ENCODE measurements around the gene PIGC.

GRCh38 chr1:172485626-172486025, 41.8 kb upstream of the PIGC start:
- TF ChIP-seq, protein P1, sequence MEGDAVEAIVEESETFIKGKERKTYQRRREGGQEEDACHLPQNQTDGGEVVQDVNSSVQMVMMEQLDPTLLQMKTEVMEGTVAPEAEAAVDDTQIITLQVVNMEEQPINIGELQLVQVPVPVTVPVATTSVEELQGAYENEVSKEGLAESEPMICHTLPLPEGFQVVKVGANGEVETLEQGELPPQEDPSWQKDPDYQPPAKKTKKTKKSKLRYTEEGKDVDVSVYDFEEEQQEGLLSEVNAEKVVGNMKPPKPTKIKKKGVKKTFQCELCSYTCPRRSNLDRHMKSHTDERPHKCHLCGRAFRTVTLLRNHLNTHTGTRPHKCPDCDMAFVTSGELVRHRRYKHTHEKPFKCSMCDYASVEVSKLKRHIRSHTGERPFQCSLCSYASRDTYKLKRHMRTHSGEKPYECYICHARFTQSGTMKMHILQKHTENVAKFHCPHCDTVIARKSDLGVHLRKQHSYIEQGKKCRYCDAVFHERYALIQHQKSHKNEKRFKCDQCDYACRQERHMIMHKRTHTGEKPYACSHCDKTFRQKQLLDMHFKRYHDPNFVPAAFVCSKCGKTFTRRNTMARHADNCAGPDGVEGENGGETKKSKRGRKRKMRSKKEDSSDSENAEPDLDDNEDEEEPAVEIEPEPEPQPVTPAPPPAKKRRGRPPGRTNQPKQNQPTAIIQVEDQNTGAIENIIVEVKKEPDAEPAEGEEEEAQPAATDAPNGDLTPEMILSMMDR (IDR thresholded peaks at IDR 0.05; ENCODE audit: extremely low read depth in 1 of 2, insufficient read depth in 1 of 2, low read depth in 1 of 2, low read length in 2 of 2): no peak
- TF ChIP-seq POLR2A (IDR thresholded peaks at IDR 0.05; ENCODE audit: low read depth, low read length): no peak
